HG03432 (cell line): ENCODE results near the gene LYRM1.
"Not testable (repeated sequence)": the region's sequence is repeated elsewhere in the genome, so short reads cannot be mapped to it uniquely, and the experiment has no call there.

Experiments used
- ATAC-seq: cut with Tn5 transposase; IDR thresholded peaks from one replicate; pipeline ENCODE4 v1.9.1; 2021; ENCODE audit warnings: mild to moderate bottlenecking, moderate library complexity; ENCODE audit not compliant: unreplicated experiment

LYRM1 gene

DNA sequence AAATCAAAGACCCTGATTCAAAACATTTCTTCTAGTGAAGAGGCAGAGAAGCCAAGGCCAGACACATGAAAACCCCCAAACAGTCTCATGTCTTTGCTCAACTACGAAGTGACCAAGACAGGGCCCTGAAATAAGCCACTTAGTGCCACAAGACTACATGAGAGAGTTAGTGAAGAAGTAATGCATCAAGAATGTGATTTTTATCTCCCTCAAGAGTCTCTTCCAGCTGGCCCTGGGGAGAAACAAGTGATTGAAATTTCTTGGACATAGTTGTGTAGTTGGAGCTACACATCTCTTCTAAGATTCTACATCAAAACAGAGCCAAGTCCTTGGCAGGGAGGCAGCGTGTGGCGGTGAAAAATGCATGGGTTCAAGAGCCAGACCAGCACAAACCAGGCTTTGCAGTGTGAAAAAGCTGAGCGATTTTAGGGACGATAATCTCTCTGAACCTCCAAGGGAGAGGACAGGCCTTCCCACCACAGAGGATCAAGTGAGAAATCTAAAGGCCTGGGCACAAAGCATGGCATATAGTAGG, 30.6 kb downstream of the LYRM1 start:
- ATAC-seq = no peak

DNA sequence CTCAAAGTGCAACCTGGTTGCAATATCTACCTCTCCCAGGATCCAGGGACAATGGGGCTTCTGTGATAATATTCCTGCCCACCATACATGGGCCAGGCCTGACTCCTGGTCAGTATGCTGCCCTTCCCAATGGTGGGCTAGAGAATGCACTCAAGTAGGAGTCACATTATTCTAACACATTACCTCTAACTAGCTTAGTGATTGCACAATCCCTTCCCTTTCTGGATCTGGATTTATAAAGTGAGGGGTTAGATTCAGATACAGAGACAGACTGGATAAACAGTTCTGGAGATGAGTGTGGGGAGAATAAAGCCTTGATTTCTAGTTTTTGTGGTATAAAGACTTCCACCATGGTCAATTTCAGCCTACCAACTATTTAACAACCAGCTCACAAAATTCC, 33.0 kb downstream of the LYRM1 start:
- ATAC-seq = no peak

DNA sequence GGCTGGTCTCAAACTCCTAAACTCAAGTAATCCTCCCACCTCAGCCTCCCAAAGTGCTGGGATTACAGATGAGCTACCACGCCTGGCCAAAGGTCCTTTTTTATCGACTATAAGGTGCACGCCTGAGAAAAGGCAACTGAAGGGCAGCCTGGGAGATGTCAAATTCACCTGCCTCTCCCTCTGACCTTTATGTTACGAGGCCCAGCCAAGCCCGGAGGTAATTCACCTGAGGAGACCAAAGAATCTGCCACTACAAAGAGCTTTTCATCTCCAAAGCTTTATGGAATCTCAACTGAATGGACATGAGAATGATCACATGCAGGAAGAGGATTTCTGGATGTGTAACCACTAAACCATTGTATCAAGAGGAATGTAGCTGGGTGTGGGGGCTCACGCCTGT, 37.2 kb downstream of the LYRM1 start:
- no peak for ATAC-seq

DNA sequence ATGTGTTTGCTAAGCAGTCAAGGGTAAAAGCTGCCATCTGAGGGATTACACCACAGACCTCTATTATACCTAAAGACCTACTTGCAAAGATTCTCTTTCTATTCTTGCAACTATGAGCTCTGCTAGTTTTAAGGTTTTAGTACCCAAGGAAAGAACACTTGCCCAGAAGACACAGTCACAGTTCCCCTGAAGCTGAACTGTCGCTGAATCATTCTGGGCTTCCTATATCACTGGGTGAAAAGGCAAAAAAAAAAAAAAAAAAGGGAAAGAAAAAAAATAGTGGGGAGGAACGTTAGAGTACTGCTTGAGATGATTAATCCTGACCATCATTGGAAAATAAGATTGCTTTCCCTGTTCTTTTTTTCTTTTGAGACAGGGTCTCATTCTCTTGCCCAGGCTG, 37.9 kb downstream of the LYRM1 start:
- ATAC-seq = no peak

DNA sequence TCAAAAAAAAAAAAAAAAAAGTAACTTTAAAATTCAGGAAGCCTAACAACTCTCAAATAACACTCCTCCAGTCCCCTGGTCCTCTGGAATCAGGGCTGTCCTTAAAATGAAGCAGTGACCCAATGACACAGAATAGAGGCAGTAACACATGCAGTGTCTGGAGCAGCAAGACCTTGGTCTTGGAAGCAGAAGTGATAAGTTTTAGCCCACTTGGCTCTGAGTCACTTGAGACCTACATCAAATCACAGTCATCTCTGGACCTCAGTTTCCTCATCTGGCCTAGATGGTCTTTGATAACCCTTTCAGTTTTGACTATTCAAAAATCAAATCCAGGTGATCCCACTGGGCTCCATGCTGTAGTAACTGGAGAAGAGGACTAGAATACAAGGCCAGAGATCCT, 39.0 kb downstream of the LYRM1 start:
- ATAC-seq = no peak

DNA sequence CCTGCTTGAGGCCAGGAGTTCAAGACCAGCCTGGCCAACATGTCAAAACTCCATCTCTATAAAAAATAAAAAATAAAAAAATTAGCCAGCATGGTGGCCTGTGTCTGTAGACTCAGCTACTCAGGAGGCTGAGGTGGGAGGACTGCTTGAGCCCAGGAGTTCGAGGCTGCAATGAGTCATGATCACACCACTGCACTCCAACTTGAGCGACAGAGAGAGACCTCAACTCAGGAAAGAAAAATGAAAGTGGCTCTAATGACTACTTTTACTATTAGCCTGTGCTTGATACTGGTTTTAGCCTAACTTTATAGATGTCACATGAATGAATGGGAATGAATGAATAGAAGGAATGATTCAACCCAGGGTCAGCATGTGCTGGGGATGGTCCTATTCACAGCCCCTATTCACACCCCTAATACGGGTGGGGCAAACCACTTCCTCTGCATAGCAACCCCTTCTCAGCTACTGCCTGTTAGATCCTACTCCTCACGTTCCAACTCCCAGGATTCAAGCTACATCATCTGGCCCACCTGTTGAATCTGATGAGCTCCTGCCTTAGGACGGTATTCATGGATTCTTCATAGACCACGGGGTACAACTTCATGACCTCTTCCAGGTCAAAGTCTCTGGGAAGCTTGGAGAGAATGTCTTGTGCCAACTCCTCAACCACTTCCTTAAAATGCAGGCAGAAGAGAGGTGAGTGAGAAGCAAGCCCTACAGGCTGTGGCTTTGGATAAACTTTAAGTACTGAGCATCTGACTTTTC, 40.5 kb downstream of the LYRM1 start:
- ATAC-seq = no peak

DNA sequence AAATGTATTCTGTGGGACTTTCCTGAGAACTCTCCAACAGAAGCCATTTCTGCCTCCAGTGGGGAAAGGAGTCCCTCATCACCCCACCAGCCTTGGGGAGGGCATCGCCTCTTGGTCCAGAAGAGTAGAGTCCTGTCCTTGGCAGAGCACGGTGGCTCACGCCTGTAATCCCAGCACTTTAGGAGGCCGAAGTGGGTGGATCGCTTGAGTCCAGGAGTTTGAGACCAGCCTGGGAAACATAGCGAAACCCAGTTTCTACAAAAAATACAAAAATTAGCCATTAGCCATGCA, 41.0 kb downstream of the LYRM1 start:
- ATAC-seq = no peak

DNA sequence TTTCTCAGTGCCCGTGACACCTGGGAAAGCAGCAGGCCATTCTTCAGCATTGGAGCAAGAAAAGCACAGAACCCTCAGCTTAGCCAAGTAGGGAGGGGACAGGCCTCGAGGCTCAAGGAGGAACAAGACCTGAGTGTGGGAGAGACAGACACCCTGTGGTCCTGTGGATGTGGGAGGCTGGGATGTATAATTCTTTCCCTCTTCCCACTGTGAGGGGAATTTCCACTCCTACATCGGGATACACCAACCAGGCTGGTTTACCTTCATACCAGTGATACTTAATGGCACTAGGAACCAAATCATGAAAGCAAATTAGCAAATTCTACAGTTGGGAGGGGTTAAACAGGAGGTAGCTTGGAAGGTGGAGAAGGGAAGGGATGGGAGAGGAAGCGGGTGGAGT, 41.7 kb downstream of the LYRM1 start:
- no peak for ATAC-seq

DNA sequence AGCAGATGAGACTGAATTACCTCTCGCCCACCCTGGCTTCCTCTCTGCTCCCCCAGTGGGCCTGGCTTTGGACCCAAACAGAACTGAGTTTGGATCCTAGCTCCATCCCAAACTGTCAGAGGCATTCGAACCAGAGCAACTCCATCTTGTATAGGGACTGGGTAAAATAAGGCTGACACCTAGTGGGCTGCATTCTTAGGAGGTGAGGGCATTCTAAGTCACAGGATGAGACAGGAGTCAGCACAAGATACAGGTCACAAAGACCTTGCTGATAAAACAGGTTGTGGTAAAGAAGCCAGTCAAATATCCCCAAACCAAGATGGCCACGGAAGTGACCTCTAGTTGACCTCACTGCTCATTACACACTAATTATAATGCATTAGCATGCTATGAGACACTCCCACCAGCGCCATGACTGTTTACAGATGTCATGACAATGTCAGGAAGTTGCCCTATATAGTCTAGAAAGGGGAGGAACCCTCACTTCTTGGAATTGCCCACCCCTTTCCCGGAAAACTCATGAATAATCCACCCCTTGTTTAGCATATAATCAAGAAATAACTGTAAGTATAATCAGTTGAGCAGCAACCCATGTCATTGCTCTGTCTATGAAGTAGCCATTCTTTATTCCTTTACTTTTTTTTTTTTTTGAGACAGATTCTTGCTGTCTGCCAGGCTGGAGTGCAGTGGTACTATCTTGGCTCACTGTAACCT, 44.4 kb downstream of the LYRM1 start:
- ATAC-seq = no peak

DNA sequence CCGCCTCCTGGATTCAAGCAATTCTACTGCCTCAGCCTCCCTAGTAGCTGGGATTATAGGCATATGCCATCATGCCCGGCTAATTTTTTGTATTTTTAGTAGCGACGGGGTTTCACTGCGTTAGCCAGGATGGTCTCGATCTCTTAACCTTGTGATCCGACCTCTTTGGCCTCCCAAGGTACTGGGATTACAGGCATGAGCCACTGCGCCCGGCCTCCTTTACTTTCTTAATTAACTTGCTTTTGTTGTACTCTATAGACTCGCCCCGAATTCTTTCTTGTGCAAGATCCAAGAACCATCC, 45.0 kb downstream of the LYRM1 start:
- ATAC-seq = not testable (repeated sequence)

DNA sequence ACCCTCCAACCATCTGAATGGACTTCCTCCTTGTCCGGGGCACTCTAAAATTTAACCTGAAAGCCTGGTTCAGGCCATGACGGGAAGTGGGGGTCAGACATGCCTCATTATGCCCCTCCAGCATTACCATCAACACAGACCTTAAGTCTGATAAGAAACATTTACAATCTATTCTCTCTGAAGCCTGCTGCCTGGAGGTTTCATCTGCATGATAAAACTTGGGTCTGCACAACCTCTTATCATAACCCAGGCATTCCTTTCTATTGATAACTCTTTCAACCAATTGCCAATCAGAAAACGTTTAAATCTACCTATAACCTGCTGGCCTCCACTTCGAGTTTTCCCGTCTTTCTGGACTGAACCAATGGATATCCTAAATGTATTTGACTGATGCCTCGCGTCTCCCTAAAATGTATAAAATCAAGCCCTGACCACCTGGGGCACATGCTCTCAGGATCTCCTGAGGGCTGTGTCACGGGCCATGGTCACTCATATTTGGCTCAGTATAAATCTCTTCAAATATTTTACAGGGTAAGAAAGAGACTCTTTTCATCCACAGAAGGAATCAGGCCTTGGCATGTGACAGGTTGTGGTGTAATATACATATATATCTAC, 45.6 kb downstream of the LYRM1 start:
- ATAC-seq = no peak

DNA sequence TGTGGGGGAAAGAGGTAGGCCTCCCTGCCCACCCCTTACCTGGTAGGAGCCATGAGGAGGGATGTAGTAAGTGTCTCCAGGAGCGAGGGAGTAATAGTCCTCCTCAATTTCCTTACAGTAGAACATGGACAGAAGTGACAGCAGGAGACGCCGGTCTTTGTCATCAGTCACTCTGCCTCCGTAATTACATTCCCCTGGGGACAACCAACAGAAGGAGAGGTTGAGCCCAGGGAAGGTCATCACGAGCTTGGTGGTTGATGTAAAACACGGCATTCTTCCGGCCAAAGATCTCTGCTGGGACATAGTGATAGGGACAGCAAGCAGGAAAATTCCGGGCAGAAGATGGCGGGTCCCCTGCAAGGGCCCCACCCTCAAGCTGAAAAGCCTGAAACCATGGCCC, 47.9 kb downstream of the LYRM1 start:
- ATAC-seq = no peak

DNA sequence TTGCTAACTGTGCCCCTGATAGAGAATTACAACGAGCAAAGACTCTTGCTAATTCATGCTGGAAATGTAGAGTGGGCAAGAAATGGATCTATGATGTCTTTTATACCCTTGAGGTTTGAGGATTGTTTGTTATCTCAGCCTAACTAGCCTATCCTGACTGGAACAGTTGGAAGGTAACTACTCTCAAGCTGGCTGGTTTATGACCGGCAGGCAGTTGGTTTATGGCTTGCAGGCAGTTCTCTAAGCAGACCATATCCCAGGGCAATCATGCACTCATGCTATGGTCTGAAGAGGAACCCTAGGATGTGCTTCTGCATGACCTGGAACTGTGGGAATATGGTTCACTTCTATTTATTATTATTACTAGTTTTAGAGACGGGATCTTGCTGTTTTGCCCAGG, 49.1 kb downstream of the LYRM1 start:
- ATAC-seq = no peak

DNA sequence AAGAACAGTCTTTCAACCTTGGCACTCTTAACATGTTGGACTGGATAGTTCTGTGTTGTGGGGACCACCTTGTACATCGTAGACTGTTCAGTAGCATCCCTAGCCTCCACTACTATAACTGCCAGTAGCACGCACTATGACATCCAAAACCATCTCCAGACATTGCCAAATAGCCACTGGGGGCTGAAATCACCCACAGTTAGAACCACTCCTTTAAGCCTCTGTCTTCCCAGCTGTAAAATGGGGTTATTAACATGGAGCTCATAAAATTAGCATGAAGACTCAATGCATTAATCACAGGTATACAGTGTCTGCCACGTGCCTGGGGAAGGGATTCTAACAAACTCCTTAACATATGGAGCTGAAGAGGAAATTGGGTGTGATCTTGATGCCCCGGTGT, 49.7 kb downstream of the LYRM1 start:
- ATAC-seq = no peak

DNA sequence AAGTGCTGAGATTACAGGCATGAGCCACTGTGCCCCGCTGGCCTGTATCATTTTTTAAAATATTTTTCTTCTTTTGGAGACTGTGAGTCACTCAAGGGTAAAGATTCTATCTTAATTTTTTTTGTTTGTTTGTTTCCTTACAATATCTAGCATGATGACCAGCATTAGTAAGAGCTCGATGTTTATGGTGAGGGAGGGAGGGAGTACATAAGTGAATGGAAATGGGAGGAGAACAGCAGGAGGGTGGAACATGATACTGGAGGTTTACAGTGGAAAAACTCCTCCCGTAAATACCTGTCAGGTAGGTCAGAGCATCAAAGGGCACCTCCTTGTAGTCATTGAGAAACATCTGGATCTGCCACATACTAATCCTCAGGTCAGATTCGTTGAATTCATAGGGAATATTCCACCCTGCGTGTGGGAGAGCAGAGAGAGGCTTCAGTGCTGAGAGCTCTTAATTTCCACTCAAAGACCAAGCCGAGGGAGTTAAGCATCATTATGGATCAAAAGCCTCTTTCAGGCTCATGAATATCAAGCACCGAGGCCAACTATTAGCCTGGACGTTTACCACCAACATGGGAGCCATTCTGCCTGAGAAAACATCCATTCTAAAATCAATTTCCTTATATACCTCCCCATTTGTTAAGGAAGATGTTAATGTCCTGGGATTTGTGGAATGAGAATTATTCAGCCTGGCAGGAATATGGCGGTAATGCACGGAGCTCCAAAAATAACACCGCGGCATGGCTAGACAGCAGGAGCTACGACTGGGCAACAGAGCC, 51.8 kb downstream of the LYRM1 start:
- no peak for ATAC-seq

DNA sequence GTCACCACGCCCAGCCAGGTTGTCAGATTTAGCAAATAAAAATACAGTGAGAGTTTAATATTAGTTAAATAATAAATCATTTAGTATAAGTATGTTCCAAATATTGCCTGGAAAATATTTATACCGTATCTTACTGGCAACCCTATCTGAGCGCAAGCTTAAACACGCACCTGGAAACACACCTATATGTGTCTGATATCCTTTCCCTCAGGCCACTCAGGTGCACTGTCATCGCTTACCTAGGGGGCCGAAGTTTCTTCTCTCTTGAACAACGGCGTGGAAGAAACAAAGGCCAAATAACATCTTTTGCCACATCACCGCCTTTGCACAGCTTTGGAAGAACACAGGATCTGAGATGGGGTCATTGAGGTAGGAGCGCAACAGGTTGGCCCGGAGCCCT, 54.0 kb downstream of the LYRM1 start:
- ATAC-seq = no peak

DNA sequence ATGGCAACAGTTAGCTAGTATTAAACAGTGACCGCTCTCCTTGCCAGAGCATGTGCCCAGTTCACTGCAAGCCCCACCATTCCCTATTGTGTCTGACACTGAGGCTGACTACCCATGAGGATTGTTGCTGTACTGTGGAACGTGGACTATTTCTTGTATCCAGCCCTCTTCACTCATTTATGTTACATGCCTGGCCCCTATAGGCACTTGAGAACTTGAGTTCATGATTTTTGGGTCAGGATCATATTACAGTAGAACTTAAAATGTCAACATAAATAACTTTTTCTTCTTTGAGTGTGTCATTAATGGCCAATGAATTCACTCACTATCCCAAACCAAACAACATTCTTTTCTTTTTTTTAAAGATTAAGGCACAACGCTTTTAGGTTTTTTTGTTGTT, 55.7 kb downstream of the LYRM1 start:
- no peak for ATAC-seq

DNA sequence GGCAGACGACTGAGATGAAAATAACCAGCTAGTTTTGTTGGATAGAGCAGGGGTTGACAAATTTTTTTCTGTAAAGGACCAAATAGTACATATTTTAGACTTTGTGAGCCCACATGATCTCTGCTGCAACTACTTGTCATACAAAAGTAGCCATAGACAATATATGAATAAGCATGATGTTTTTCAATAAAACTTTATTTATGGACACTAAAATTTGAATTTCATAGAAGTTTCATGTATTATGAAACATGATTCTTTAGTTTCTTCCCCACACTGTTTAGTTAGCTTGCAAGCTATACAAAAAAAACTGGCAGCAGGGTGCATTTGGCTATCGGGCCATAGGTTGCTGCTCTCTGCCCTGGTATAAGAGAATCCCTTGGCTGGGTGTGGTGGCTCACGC, 56.6 kb downstream of the LYRM1 start:
- ATAC-seq = no peak

DNA sequence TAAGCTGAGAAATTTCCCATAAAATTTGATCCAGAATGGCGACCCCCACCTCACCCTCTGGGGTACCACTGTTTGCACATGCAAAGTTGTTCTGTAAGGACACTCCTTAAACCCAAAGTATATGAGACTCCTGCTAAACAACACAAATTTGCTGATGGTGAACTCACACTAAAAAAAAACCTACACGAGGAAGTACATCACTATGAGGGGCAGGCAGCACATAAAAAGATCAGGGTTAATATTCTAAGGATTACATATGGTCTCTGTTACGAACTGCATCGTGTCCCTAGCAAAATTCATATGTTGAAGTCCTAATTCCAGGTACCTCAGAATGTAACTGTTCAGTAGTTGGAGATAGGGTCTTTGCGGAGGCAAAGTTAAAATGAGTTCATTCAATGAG, 60.3 kb downstream of the LYRM1 start:
- no peak for ATAC-seq

DNA sequence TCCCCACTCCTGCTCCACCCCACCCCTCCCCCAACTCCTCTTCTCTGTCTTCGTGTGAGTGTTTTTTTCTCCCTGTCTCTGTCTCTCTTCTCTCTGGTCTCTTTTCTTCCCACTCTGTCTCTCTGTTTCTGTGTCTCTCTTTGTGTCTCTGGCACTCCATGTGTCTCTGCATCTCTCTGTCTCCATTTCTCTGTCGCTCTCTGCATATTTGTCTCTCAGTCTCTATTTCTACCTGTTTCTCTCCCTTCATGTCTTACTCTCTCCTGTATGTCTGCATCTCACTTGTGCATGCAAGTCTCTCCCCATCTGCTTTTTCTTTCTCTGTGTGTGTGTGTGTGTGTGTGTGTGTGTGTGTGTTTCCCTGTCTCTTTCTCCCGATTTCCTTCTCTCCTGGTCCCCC, 68.2 kb downstream of the LYRM1 start:
- ATAC-seq = no peak

DNA sequence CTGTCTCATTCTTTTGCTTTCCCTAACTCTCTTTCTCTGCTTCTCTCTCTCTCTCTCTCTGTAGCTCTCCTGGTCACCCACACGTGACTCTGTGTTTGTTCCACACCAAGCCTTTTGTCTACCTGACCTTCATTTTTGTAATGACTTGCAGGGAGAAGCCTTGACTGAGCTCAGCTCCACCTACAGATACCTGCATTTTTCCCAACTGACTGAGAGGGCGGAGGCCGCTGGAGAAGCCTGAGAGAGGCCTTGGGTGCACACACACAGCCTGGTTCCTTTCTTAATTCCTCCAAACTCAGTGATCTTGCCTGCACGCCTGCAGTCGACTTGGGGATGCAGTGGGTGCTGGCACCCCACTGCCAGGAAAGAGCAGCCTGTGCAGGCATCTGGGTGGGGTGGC, 68.8 kb downstream of the LYRM1 start:
- ATAC-seq = no peak

DNA sequence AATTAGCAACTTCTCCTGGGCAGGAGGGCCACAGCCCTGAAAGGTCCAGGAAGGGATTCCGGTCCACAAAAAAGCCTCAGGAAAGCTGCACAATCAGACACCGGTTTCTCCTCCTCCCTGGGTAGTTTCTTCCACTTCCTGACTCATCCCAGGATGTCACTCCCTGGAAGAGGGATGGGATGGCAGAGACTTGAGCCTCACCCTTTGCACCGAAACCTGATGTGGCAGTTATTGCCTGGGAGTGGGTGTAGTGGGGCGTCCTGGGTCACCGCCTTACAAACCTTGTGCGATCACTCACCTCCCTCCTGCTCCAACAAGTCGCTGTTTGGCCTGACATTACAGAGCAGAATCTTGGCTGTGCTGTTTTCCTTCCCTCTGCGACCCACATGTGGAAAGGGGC, 70.8 kb downstream of the LYRM1 start:
- no peak for ATAC-seq
